Spleen (tissue), 7 donors: ENCODE data around the gene YIF1B.

Experiments used
- POLR2A ChIP-seq, 3 donors: fragments of 450-650 bp; IDR thresholded peaks; one replicate each; pipeline ENCODE4 v1.5.1; 2017; ENCODE audit warnings: antibody characterized with exemption in 3 of 3, mild to moderate bottlenecking in 1 of 3
- TF ChIP-seq, protein P1 (sequence below), 11 experiments: fragments of 200-600 bp in 7 of 11; fragments of 450-650 bp in 4 of 11; sonication (generic) in 4 of 11; IDR thresholded peaks in 8 of 11; conservative IDR thresholded peaks in 3 of 11; 1 replicate in 7 of 11; 2 replicates in 4 of 11; pipeline versions ENCODE4 v1.4.0 to v1.8.0; 2016 to 2021; ENCODE audit warnings: antibody characterized with exemption in 11 of 11, inconsistent platforms in 4 of 11, mild to moderate bottlenecking in 1 of 11
- donor health status: DM: no; HTN: no; CAD: no; lungs with moderate emphysema.
- donor health status: DM: no; HTN: no; CAD: no.
- donor health status: DM: no; HTN: no; CAD: no.

DNA sequence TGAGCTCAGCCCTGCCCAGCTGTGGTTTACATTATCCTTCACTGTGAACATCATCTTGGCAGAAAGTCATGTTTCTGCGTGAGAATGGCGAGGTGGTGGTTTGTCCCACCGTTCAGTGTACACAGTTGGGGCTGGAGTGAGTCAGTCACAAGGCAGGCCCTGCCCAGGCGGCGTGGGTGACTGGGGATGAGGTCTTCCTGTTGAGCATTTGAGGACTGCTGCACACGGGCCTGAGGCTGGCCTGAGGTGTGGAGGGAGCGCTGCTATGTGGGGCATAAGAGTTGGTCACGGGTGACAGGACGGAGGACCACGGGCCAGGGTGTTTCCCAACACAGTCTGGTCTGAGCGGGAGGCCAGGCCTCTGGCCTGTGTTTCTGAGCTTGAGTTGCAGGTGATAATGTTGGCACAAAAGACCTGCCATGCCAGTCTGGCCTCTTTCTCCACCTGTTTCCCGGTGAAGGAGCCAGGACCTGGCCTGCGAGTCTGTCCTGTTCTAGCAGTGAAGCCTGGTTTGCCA is 25.1 kb downstream of the YIF1B start:
- TF ChIP-seq, protein P1, sequence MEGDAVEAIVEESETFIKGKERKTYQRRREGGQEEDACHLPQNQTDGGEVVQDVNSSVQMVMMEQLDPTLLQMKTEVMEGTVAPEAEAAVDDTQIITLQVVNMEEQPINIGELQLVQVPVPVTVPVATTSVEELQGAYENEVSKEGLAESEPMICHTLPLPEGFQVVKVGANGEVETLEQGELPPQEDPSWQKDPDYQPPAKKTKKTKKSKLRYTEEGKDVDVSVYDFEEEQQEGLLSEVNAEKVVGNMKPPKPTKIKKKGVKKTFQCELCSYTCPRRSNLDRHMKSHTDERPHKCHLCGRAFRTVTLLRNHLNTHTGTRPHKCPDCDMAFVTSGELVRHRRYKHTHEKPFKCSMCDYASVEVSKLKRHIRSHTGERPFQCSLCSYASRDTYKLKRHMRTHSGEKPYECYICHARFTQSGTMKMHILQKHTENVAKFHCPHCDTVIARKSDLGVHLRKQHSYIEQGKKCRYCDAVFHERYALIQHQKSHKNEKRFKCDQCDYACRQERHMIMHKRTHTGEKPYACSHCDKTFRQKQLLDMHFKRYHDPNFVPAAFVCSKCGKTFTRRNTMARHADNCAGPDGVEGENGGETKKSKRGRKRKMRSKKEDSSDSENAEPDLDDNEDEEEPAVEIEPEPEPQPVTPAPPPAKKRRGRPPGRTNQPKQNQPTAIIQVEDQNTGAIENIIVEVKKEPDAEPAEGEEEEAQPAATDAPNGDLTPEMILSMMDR (IDR thresholded peaks at IDR 0.05 in 8 of 11, conservative IDR thresholded peaks at IDR 0.05 in 3 of 11), result no peak
- TF ChIP-seq POLR2A (IDR thresholded peaks at IDR 0.05), result no peak
